DND-41 (cell line): ENCODE results near the gene SART3.

ENCODE experiments used
- ATAC-seq: fragments of 200-7000 bp; cut with Tn5 transposase; 3 replicates; pipeline ENCODE4 v1.9.1; 2021; ENCODE audit warnings: low read depth; ENCODE audit not compliant: insufficient read depth
- DNase-seq: peaks from one replicate; pipeline ENCODE4 v3.0.0-alpha.2; 2020
- H2AFZ ChIP-seq: 2 replicates; pipeline ENCODE4 v1.6.0; 2012; ENCODE audit warnings: low read depth, low read length
- H3K27ac ChIP-seq: 2 replicates; pipeline ENCODE4 v1.5.1; 2012; ENCODE audit warnings: low read length, inconsistent platforms
- H3K27me3 ChIP-seq: fragments of 200-600 bp; sonication (generic); 2 replicates; pipeline ENCODE4 v1.6.0; 2012; ENCODE audit warnings: low read length, mild to moderate bottlenecking, inconsistent platforms; ENCODE audit not compliant: insufficient read depth, poor library complexity
- H3K36me3 ChIP-seq: 2 replicates; pipeline ENCODE4 v1.5.1; 2012; ENCODE audit warnings: low read length, inconsistent platforms; ENCODE audit not compliant: insufficient read depth
- H3K4me1 ChIP-seq: 2 replicates; pipeline ENCODE4 v1.5.1; 2012; ENCODE audit warnings: mild to moderate bottlenecking, low read length; ENCODE audit not compliant: insufficient read depth
- H3K4me2 ChIP-seq: 2 replicates; pipeline ENCODE4 v1.6.0; 2012; ENCODE audit warnings: mild to moderate bottlenecking, moderate library complexity, low read length, inconsistent platforms; ENCODE audit not compliant: insufficient read depth
- H3K4me3 ChIP-seq, 2 experiments: fragments of 200-600 bp in 1 of 2; shearing (Covaris generic) in 1 of 2; 2 replicates each; pipeline ENCODE4 v1.5.1; 2012 to 2016; ENCODE audit warnings: inconsistent platforms in 2 of 2, low read length in 2 of 2, mild to moderate bottlenecking in 2 of 2, low read depth in 1 of 2, moderate library complexity in 1 of 2
- H3K79me2 ChIP-seq: 2 replicates; pipeline ENCODE4 v1.6.0; 2012; ENCODE audit warnings: low read length, inconsistent platforms; ENCODE audit not compliant: insufficient read depth
- H3K9ac ChIP-seq: 2 replicates; pipeline ENCODE4 v1.6.0; 2012; ENCODE audit warnings: low read depth, mild to moderate bottlenecking, inconsistent platforms, low read length, moderate library complexity
- H3K9me3 ChIP-seq: 2 replicates; pipeline ENCODE4 v1.5.1; 2012; ENCODE audit warnings: low read length, moderate library complexity, mild to moderate bottlenecking, inconsistent platforms; ENCODE audit not compliant: insufficient read depth, severe bottlenecking
- H4K20me1 ChIP-seq: 2 replicates; pipeline ENCODE4 v1.6.0; 2012; ENCODE audit warnings: low read length; ENCODE audit not compliant: insufficient read depth
- CTCF ChIP-seq: IDR thresholded peaks from 2 replicates; pipeline ENCODE4 v1.5.1; 2012; ENCODE audit warnings: borderline replicate concordance, low read length, moderate library complexity, mild to moderate bottlenecking; ENCODE audit not compliant: poor library complexity, severe bottlenecking; ENCODE audit errors: extremely low read depth
- EZH2 ChIP-seq: IDR thresholded peaks from 3 replicates; pipeline ENCODE4 v1.6.1; 2012; ENCODE audit warnings: borderline replicate concordance, low read depth, mild to moderate bottlenecking, moderate library complexity, low read length, inconsistent platforms; ENCODE audit not compliant: severe bottlenecking

Gene SART3, protein sequence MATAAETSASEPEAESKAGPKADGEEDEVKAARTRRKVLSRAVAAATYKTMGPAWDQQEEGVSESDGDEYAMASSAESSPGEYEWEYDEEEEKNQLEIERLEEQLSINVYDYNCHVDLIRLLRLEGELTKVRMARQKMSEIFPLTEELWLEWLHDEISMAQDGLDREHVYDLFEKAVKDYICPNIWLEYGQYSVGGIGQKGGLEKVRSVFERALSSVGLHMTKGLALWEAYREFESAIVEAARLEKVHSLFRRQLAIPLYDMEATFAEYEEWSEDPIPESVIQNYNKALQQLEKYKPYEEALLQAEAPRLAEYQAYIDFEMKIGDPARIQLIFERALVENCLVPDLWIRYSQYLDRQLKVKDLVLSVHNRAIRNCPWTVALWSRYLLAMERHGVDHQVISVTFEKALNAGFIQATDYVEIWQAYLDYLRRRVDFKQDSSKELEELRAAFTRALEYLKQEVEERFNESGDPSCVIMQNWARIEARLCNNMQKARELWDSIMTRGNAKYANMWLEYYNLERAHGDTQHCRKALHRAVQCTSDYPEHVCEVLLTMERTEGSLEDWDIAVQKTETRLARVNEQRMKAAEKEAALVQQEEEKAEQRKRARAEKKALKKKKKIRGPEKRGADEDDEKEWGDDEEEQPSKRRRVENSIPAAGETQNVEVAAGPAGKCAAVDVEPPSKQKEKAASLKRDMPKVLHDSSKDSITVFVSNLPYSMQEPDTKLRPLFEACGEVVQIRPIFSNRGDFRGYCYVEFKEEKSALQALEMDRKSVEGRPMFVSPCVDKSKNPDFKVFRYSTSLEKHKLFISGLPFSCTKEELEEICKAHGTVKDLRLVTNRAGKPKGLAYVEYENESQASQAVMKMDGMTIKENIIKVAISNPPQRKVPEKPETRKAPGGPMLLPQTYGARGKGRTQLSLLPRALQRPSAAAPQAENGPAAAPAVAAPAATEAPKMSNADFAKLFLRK

GRCh38 chr12:108560752-108561719, at the start of gene SART3:
SART3 (minus strand) TSS chr12:108561173; CDS start chr12:108561154, 19 bp downstream.
- H3K27ac ChIP-seq, result peak within 1 kb of the TSS; percentile 87
- H3K36me3 ChIP-seq, result peaks cover 56% of the 10 kb centered on the region

GRCh38 chr12:108610336-108610815, 49.4 kb upstream of the SART3 start:
- no peaks in the 10 kb centered on the region for H3K36me3 ChIP-seq
- H3K79me2 ChIP-seq, result no peaks in the 10 kb centered on the region
- no peaks in the 10 kb centered on the region for H3K4me1 ChIP-seq
- no peak overlapping the region for H2AFZ ChIP-seq
- DNase-seq (no peak), ATAC-seq (no peak)
- H3K9ac ChIP-seq, result no peak overlapping the region
- no peak overlapping the region for H3K27ac ChIP-seq
- H3K27me3 ChIP-seq, result no peaks in the 10 kb centered on the region
- no peaks in the 10 kb centered on the region for H4K20me1 ChIP-seq
- TF ChIP-seq EZH2 (no peak), CTCF (no peak)
- no peak overlapping the region for H3K4me2 ChIP-seq
- no peak overlapping the region for H3K4me3 ChIP-seq
- no peaks in the 10 kb centered on the region for H3K9me3 ChIP-seq

More at GRCh38 chr12:108560752-108561719, at the start of gene SART3:
- Histone ChIP-seq H2AFZ (peak within 1 kb of the TSS; percentile 94), H3K4me1 (peaks cover 73% of the 10 kb centered on the region), H3K4me2 (peak within 1 kb of the TSS; percentile 92), H3K4me3 (peak within 1 kb of the TSS; percentile 81 to 88), H3K27me3 (no peaks in the 10 kb centered on the region), H3K9ac (peak within 1 kb of the TSS; percentile 75), H3K79me2 (peaks cover 73% of the 10 kb centered on the region), H3K9me3 (no peaks in the 10 kb centered on the region), H4K20me1 (peaks cover 44% of the 10 kb centered on the region)
- DNase-seq (peak; percentile 82), ATAC-seq (peak; percentile 51)
- TF ChIP-seq CTCF (no peak), EZH2 (no peak)

- H3K79me2 ChIP-seq, result no peaks in the 10 kb centered on the region
- no peak overlapping the region for H3K27ac ChIP-seq
- no peaks in the 10 kb centered on the region for H4K20me1 ChIP-seq
- TF ChIP-seq CTCF (no peak), EZH2 (no peak)
- H3K4me2 ChIP-seq, result no peak overlapping the region
- no peaks in the 10 kb centered on the region for H3K27me3 ChIP-seq
- H3K36me3 ChIP-seq, result no peaks in the 10 kb centered on the region
- H3K9me3 ChIP-seq, result no peaks in the 10 kb centered on the region
- no peak for ATAC-seq
- no peak overlapping the region for H2AFZ ChIP-seq
- H3K4me1 ChIP-seq, result no peaks in the 10 kb centered on the region
- H3K4me3 ChIP-seq, result no peak overlapping the region
- no peak overlapping the region for H3K9ac ChIP-seq
- DNase-seq, result no peak
Observed at GRCh38 chr12:108609537-108610335, 48.8 kb upstream of the SART3 start.
